Kidney (tissue), 14 donors: ENCODE results near the gene SESN1. TPM values are rescaled to one million over a fixed set of nuclear protein-coding genes. Genes with fewer than 3 reads are reported as not detected.
"Not testable (repeated sequence)": the region's sequence is repeated elsewhere in the genome, so short reads cannot be mapped to it uniquely, and the experiment has no call there.

Source experiments
- DNase-seq, 5 donors: peaks; one replicate each; pipeline ENCODE4 v3.0.0-alpha.2; 2013 to 2020
- FAIRE-seq: peaks from 2 replicates; lab custom pipeline; 2012; peaks lifted over from hg19 to GRCh38; lab: Jason Lieb, UNC
- H3K27ac ChIP-seq, 2 donors: one replicate each; pipeline ENCODE4 v1.7.0; 2013; ENCODE audit warnings: low read depth in 2 of 2, low read length in 2 of 2, inconsistent platforms in 1 of 2
- H3K27me3 ChIP-seq: one replicate; pipeline ENCODE4 v1.7.1; 2013; ENCODE audit warnings: low read length, inconsistent platforms; ENCODE audit not compliant: control insufficient read depth, insufficient read depth
- H3K36me3 ChIP-seq, 3 donors: one replicate each; pipeline versions ENCODE4 v1.7.0 to v1.7.1; 2013; ENCODE audit warnings: low read length in 3 of 3, control low read depth in 1 of 3, inconsistent platforms in 1 of 3; ENCODE audit not compliant: insufficient read depth in 3 of 3, control insufficient read depth in 2 of 3
- H3K4me1 ChIP-seq, 3 donors: one replicate each; pipeline versions ENCODE4 v1.7.0 to v1.7.1; 2013; ENCODE audit warnings: low read length in 3 of 3, inconsistent platforms in 1 of 3, low read depth in 1 of 3; ENCODE audit not compliant: control insufficient read depth in 2 of 3, insufficient read depth in 2 of 3
- H3K4me3 ChIP-seq, 3 donors: one replicate each; pipeline versions ENCODE4 v1.7.0 to v1.8.1; 2013; ENCODE audit warnings: low read length in 3 of 3, control low read depth in 1 of 3, inconsistent platforms in 1 of 3
- H3K9ac ChIP-seq, 3 donors: one replicate each; pipeline versions ENCODE4 v1.7.0 to v1.7.1; 2013; ENCODE audit warnings: low read length in 3 of 3, control low read depth in 1 of 3, inconsistent platforms in 1 of 3
- H3K9me3 ChIP-seq, 3 donors: one replicate each; pipeline versions ENCODE4 v1.7.0 to v1.7.1; 2013; ENCODE audit warnings: low read length in 3 of 3, control low read depth in 1 of 3, inconsistent platforms in 1 of 3; ENCODE audit not compliant: control insufficient read depth in 2 of 3, insufficient read depth in 1 of 3
- CTCF ChIP-seq: IDR thresholded peaks from 3 replicates; pipeline ENCODE4 v1.5.1; 2012; ENCODE audit warnings: mild to moderate bottlenecking, moderate library complexity, borderline replicate concordance; ENCODE audit not compliant: insufficient read depth; ENCODE audit errors: extremely low read depth
- intact Hi-C: fragments of 100-400 bp; cut with DNase I; formaldehyde crosslinking; loops from one replicate; pipeline ENCODE4 v1.11.1; 2022
- polyA plus RNA-seq: library from polyadenylated mRNA; stranded (reverse); fragments of 350-450 nt; fragmentation: Illumina TruSeq; extraction: RNeasy Lipid Tissue Mini Kit (QIAGEN cat#74804); gene quantifications from one replicate; pipeline ENCODE4 v1.2.3, GENCODE V29; 2014; ENCODE audit warnings: low read depth, low replicate concordance; ENCODE audit not compliant: insufficient read depth
- total RNA-seq: library from RNA; stranded (reverse); fragmentation: NEBNext Ultra II Directional; extraction: Animal tissue kit (Norgen Biotek cat#: 25700); gene quantifications from one replicate; pipeline ENCODE4 v1.2.1, GENCODE V29; 2021
- donor health status: control.
- donor health status: control.
- donor health status: control.
- donor health status: control.
- donor health status: control.
- donor health status: DM: yes; HTN: yes; CAD: no.
- donor health status: Normal renal cell carcinoma (clear cell type).

SESN1 gene
- total and polyA plus RNA-seq, 2 donors from 2014 or later, result 14.8 to 26.0 TPM

- intact Hi-C loops, result no loop called here
- Histone ChIP-seq H3K4me1 (peaks cover 0 to 9% (median 3%) of the 10 kb centered on the region in 3 donors), H3K9me3 (no peaks in the 10 kb centered on the region), H3K9ac (no peak overlapping the region), H3K36me3 (no peaks in the 10 kb centered on the region), H3K27ac (no peak overlapping the region), H3K27me3 (no peaks in the 10 kb centered on the region), H3K4me3 (peak overlapping the region in 2 of 3 donors; percentile 91 to 94)
- no peak for FAIRE-seq
- TF ChIP-seq CTCF, result no peak
- no peak for DNase-seq
Observed at GRCh38 chr6:109091314-109092024, 3.2 kb downstream of the SESN1 start.

DNA sequence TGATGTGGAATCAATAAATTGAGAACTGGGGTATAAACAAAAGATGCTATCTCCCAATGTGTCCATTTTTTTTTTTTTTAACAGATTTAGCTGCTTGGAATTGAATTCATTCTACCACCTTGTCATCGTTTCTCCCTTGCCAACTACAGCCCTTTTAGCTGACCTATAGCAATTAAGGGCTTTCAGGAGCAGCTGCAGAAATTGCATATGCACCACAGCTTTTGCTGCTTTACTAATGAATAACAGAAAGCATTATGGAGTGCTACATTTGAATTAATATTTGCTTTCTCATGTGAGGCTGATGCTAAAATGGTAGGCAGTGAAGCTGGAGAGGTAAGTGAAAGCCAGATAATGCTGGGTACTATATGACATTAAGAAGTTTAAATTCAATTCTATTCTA is 5.7 kb downstream of the SESN1 start:
- DNase-seq, result no peak
- FAIRE-seq, result no peak
- Histone ChIP-seq H3K27me3 (no peaks in the 10 kb centered on the region), H3K9me3 (no peaks in the 10 kb centered on the region), H3K4me1 (peaks cover 0 to 6% (median 0%) of the 10 kb centered on the region in 3 donors), H3K27ac (no peak overlapping the region), H3K9ac (no peak overlapping the region), H3K36me3 (no peaks in the 10 kb centered on the region), H3K4me3 (no peak overlapping the region)
- intact Hi-C loops, result no loop called here
- TF ChIP-seq CTCF, result no peak

GRCh38 chr6:109087661-109088264 is 6.9 kb downstream of the SESN1 start:
- intact Hi-C loops, result no loop called here
- no peaks in the 10 kb centered on the region for H3K9me3 ChIP-seq
- DNase-seq (peak in 1 of 5 donors; percentile 64), FAIRE-seq (no peak)
- H3K27me3 ChIP-seq, result no peaks in the 10 kb centered on the region
- TF ChIP-seq CTCF, result no peak
- no peak overlapping the region for H3K4me3 ChIP-seq
- H3K36me3 ChIP-seq, result no peaks in the 10 kb centered on the region
- H3K27ac ChIP-seq, result no peak overlapping the region
- H3K4me1 ChIP-seq, result peaks cover 0 to 6% (median 0%) of the 10 kb centered on the region in 3 donors
- H3K9ac ChIP-seq, result no peak overlapping the region

GRCh38 chr6:109084146-109084545 is 10.5 kb downstream of the SESN1 start:
- H3K4me1 ChIP-seq, DNase-seq, H3K27ac ChIP-seq, H3K36me3 ChIP-seq, intact Hi-C loops, H3K4me3 ChIP-seq, H3K9me3 ChIP-seq, H3K9ac ChIP-seq, FAIRE-seq, H3K27me3 ChIP-seq: not testable (repeated sequence)
